TTC549 (cell line): ENCODE results near the gene TBX6.

ENCODE experiments used
- FAIRE-seq: peaks from 2 replicates; lab custom pipeline; 2012; peaks lifted over from hg19 to GRCh38; lab: Jason Lieb, UNC

Gene TBX6

DNA sequence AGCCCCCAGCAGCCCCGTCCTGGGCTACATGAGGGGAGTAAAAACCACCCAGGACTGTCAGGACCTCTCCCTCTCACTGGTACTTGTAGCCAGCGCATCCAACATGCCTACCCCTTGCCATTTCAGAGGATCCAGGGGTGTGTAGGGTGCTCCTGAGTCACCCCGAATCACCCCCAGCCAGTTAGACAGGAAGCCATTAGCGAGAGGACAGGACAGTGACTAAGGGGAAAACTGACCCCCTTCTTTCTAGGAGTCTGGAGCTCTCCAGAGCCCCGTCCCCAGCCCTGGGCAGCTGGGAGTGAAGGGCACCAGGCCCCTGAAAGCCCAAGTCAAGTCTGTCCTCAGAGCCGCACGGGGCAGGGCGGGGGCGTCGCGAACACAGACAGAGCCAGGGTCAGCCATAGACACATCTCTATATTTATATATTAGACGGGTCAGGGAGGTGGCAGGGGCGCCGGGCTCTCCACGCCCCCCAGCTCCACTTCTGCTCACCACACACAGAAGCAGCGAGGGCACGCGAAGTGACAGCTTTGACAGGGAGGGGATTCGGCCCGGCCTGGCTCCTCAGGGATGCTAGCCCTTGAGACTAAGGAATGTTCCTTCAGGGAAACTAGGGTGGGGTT lies 22.1 kb upstream of the TBX6 start:
- FAIRE-seq: no peak

DNA sequence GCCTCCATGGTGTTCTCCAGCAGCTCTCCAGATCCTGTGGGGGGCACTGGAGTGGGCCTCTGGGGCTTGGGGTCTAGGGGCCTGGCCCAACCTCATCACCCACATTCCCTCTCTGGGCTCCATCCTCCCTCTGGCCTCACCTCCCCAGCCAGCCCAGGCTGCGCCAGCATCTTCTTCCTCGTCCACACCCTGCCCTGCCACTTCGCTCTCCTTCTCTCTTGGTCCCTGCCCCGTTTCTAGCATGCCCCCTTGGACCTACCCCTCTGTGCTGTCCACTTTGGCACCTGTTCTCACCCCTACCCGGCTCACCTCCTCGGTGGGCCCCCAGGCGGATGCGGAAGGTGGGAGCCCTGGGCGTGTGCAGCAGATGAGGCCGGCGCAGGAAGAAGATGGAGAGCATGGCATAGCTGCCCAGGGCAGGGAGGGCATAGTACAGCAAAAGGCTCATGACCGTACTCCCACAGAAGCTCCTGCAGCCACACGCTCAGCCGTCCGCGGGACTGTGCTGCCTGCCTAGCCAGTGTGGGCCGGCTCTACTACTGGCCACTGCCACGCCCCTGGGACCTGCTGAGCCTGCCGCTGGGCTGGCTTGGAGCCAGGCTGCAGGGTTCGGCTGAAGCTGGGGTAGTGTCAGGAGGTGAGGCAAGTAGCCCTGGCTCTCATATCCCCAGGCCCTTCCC lies 21.4 kb upstream of the TBX6 start, which contains the start of gene GDPD3:
TSS of gene GDPD3 (minus strand) at position 507 of the 680 bp plus-strand sequence. CDS start at position 448, 59 bp downstream.
- FAIRE-seq: no peak

DNA sequence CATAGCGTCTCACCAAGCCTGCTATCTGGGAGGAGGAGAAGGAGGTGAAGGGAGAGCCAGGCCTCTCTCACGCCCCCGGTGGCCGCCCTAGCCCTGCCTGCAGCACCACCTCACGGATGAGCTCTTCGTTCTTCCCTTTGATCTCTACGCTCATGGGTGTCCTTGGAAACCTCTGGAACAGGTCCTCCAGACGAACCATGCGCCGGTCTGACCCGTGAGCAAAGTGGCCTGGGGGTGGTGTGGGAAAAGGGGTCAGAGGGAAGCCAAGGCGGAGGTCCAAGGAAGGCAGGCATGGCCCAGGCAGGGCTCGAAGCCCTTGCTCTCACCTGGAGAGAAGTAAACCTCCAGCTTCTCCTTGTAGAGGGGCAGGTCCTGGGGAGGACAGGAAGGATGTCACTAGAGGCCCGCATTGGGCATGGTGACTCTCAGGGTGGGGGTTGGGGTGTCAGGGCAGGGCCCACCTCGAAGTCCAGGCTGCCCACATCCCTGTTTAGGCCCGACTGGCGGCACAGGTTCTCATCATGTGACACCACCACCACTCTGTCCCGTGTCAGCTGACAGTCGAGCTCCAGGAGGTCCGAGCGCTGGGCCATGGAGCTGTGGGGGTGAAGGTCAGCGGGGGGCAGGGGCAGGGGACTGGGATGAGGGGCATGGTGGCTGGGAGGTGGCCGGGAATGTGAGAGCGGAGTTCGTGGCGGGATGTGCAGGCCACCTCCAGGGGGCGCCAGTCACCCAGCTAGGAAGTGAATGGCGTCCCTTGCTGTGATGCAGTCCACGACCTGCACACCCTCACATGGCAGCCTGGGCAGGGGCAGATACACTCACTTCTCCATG lies 20.7 kb upstream of the TBX6 start:
- FAIRE-seq: no peak

DNA sequence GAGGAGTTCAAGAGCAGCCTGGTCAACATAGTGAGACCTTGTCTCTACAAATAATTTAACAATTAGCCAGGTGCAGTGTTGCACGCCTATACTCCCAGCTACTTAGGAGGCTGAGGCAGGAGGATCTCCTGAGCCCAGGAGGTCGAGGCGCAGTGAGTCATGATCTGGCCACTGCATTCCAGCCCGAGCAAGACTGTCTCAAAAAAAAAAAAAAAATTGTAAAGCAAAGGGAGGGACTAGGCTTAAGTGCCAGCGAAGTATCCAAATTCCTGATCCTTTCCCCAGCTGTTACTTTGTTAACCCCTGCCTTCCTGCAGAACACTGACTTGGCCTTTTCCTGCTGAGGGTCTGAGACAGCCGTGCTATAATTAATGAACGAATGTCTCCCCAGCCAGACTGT lies 18.9 kb upstream of the TBX6 start:
- FAIRE-seq: no peak

DNA sequence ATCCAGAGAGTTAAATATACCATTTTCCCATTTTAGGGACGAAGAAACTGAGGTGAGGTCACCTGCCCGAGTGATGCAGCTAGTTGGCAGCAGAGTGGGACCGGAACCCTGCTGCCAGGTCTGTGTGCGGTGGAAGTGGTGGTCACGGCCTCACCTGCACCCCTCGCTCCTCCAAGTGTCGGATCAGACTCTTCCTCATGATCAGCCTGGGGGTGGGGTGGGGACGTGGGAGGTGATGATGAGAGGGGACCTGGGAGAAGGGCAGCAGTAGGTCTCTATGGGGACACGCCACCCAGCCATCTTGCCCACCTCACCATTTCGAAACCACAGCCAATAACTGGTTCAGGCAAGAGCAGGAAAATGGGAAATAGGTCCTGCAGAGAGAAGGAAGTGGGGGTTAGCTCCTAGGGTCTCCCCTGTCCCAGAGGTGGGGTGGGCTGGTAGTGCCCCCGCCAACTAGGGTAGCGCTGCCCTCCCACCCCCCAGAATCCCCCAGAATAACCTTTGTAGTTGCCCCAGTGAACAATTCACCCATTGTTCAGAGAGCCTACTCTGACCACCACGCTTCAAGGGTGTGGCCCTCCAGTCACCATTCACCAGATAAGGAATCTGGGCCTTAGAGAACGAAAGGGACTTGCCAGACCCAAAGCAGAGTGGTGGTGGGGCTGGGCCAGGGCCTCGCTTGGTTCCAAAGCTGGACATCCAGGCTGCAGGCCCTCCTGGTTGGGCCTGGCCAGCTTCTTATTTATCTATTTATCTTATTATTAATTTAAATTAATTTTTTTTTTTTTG lies 16.5 kb upstream of the TBX6 start:
- FAIRE-seq: no peak

DNA sequence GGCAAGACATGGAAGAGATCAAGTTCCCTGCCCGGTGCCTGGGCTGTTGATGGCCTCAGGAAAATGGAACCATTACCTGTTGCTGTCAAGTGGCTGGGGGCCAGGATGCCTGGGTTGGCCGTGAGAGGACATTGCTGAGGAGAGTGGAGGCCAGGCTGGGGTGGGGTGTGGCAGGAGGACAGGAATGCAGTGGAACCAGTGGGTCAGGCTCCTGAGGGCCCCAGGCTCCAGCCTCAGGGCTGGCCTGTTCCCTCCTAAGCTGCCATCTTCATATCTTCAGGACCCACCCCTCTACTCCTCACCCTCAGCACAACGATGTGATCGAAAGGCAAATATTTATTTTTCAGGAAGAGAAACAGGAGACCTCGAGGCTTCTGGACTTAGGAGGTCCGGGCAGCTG lies 12.8 kb upstream of the TBX6 start:
- no peak for FAIRE-seq

DNA sequence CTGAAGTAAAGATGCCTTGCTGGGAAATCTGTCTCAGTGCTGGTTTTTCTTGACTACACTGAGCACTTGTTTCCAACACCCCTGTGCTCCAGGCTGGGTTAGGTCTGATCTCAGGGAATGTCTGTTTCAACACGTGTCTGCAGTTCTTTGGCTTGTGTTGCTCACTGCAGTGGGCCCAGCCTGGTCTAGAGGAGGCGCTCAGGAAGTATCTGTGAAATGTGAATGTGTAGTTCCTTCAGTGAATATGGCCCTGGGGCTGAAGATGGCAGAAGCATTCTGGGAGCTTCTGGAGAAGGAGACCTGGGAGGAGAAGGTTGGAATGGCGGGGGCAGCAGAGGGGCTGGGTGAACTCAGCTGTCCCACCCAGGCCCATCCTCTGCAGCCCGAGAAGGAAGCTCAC lies 12.4 kb upstream of the TBX6 start:
- no peak for FAIRE-seq

DNA sequence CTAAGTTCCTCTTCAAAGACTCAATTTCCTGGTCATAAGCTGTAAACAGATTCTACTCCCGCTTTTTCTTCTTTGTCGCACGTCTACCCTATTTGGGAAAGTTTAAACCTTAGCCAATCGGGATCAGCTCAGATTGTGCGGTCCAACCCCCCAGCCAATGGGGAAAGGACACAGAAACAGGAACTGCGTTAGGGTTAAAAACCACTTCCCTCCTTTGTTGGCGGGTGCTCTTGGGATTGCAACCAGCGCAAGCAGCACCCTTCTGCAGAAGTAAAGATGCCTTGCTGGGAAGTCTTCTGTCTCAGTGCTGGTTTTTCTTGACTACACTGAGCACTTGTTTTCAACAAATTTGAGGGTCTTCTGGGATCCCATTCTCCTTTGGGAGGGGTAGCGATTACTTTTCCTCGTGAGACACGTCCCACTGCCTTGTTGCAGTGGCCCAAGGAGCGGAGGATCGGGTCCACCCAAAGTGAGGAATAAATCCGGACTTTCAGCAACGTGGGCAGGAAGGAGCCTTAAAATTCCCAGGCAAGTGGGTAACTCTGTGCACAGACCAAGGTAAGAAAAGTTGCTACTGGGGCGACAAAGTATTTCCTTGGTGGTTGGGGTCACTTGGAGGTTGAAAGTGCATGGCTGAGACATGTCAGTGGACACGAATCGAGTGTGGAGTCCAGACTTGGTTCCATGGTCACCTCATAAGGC lies 5.3 kb upstream of the TBX6 start:
- FAIRE-seq: no peak

DNA sequence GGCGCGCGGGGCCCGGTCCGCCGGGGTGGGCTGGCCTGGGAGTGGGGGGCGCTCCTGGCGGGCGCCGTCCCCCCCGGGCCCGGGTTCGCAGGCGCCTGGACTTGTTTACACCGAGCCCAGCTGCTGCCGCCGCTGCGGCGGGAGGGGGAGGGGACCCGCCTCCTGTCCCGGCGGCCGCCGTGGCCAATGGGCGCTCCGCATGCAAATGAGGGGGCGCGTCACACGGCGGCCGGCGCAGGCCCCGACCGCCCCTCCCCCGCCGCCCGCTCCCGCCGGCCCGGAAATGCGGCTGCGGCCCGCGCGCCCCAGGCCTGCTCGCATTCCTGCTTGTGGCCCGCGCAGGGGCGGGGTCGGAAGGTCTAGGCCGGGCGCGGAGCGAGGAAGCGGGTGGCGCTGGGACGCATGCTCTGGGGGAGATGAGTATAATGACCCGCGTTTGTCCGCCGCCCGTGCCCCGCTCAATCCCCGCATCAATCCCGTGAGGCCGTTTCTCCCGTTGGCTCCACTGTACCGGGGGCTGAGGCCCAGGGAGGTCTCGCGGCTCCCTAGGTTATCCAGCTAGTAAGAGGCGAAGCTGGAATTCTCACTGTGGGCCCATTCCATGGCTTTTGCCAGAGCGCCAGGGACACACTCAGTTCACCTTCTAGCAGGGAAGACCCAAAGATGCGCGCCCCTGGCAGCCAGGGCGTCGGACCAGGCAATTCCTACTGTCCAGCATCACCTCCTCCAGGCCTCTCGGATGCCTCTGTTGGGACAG lies 4.6 kb upstream of the TBX6 start, which contains the start of gene YPEL3:
TSS of gene YPEL3 (minus strand) at position 109 of the 757 bp plus-strand sequence. CDS start 731 bp downstream, outside the sequence.
- no peak for FAIRE-seq

DNA sequence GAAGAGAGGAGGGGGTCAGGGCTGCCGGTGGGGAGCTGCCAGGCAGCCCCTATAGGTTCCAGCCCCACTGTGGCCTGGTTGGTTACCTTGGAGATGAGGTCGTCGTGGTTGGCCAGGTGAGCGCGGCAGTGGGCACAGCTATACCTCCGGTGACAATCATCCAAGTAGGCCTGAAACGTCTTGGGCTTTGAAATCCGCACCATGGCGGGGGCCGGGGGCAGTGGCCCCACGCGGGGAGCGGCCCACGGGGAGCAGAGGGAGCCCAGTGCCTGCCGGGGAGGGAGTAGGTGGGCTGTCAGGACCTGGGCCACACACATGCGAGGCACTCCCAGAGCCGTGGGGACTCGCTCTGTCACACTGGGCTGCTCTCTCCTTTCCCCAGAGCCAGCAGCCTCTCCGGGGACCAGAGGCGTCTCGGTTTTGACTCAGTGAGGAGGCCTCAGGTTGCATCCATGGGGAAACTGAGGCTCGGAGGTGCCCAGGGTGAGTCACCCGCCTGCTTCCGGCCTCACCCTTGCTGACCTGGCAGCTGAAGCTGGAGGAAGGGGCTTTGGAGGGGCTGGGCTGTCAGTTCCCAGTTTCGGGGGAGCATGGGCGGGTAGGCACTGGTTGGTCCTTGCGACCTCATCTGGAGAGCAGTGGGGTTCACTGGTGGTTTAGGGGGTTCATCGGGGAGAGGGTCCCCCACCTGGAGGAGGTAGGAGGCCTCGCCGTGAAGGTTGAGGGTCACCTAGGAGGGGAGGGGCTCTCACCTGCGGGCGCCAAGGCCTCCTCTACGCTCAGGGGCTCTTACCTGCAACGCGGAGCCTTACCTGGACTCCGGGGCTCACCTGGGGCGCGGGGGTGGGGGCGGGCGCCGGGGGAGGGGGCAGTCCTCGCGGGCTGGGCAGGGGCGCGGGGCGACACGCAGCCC lies 3.7 kb upstream of the TBX6 start:
- no peak for FAIRE-seq

DNA sequence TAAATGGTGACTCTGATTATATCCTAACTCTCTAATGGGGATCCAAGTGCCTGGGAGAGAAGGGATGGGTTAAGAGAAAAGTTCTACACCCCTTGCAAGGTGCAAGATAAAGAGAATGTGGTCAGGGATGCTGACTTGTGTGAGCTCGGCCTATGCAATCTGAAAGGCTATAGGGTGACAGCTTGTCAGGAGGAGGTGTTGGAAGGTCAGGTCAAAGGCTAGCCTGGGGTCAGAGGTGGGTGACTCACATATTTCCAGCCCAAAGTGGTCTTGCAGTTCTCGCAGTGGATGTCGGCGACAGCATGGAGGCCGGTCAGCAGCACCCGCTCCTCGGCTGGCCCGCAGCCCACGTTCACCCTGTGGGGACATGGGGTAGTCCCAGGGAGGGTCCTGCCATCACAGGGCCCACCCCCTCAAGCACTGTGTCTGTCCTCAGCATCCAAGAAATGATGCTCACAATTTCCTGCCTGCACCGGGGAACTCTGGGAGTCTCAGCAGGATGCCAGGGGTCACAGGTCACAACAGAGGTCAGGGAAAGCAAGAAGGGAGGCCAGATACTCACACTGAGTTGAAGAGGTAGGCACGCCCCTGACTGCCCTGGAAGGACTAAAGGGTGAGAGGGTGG lies 2.9 kb upstream of the TBX6 start:
- FAIRE-seq: no peak

DNA sequence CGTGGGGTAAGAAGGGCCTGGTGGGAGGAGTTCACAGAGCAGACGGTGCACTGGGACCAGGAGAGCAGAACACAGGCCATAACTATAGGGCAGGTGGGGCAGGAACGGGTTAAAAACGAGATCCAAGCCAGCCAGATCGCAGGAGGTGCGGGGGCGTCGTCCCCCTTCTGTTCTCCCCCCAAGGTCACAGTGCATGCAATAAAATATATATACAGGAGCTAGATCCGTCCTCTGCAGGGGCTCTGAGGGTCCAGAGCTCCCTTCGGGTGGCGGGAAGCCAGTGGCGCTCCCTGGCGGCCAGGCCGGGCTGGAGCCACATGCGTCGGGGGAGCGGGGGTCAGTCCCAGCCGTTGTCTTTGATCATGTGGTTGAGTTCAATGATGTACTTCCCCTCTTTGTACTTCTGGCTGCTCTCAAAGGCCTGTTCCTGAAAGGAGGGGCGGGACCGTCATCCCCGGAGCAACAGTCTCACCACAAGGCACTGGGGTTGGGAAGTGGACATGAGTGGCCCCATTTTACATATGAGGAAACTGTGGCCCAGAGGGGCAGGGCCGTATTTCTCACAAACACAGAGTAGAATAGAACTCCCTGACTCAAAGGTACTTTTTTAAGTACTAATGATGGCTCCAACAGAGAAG lies 768 bp upstream of the TBX6 start:
- no peak for FAIRE-seq

DNA sequence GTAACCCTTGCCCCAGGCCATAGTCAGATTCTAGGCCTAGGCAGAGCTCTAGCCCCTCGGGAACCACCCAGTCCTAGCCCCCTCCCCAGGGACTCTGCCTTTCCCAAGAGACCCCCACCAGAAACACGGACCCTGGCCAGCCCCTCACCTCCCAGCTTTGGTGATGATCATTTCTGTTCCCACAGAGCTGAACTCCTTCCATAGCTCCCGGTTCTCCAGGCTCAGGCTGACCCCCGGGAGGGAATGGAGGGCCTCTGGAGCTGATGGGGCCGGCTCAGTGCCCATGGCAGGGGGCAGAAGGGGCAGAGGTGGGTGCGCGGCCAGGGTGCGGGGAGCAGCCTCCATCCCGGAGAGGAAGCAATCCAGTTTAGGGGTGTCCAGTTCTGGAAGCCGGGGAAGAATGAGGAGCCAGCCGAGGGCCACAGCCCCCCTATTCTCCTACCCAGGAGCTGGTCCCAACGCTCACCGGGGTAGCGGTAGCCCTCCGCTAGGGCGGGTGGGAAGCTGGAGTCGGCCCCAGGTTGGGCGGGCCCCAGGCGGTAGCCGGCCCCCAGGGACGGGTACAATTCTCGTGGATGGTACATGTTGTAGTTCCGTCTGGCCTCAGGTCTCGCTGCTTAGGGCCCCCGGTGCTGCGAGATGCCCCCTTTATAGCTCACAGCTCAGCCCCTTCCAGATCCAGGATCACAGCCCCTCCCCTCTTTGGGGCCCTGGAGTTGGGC lies 953 bp downstream of the TBX6 start:
- no peak for FAIRE-seq

DNA sequence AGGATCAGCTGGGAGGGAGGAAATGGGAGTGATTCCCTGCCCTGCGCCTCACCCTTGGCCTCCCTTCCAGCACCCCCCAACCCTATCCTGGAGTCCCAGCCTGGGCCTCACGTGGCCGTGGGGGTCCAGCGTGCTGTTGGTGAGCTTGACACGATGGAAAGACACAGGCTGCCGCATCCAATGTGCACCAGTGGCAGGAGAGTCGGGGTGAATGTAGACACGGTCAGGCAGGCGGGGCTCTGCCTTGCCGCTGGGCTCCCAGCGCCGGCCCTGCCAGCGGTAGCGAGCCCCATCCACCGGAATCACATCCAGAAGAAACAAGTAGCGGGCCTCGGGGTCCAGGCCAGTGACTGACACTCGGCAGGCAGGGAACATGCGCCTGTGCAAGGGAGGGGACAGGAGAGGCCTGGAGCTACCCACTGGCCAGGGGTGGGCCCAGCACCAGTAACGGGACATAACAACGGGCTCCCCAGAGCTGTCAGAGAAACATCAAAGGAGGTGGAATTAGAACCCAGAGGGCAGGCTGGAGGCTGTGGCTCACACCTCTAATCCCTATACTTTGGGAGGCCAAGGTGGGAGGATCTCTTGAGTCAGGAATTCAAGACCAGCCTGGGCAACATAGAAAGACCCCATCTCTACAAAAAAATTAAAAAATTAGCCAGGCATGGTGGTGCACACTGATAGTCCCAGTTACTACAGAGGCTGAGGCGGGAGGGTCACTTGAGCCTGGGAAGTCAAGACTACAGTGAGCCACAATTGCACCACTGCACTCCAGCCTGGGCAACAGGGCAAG lies 2.7 kb downstream of the TBX6 start:
- no peak for FAIRE-seq

DNA sequence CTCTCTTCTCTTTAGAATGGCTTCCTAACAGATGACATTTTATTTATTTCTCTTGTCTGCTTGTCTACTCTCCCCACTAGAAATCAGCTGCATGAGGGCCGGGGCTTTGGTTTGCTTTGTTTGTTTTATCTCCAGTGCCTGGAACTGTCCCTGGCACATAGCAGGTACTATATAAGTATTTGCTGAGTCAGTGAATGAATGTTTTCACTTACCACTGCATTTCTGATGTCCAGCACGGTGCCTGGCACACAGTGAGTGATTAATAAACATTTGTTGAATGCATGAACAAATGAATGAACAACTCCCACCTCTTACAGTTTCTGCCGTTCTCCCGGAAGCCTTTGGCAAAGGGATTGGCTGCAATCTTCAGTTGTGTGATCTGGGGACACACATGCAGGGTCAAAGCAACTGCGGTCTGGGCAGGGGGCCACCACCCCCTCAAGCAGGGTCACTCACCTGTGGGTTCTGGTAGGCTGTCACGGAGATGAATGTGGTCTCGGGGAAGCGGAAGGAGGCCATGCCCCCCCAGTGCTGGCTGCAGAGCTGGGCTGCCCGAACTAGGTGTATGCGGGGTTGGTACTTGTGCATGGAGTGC lies 3.4 kb downstream of the TBX6 start:
- no peak for FAIRE-seq

DNA sequence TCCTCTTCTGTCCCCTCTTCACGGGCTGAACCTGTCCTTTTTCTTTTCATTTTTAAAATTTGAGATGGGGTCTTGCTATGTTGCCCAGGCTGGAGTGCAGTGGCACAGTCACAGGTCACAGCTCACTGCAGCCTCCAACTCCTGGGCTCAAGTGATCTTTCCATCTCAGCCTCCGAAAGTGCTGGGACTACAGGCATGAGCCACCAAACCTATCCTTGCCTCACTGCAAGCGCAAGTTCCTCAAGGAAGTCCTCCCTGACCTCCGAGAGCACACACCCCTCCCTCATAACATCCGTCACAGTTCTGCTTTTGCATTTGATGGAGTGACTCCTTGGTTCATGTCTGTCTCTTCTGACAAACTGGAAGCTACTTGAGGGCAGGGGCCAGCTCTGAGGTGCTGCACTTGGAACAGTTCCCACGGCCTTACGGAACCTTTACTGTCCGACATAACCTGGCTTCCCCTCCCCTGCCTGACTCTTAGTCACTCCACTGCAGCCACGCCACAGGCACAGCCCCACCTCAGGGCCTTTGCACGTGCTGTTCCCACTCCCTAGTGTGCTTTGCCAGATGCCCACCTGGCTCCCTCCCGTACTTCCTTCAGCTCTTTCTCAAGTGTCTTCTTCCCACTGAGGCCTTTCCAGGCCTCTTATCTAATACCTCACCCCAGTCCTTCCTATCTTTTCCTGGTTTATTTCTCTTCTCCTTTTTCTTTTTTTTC lies 4.4 kb downstream of the TBX6 start:
- no peak for FAIRE-seq
